Measurements from ENCODE around the gene PRSS1. TPM values are rescaled to one million over a fixed set of nuclear protein-coding genes. Genes with fewer than 3 reads are reported as not detected.
A peak's percentile ranks its signal among the peaks of the same experiment; 100 is the strongest.
"Not testable (repeated sequence)": the region's sequence is repeated elsewhere in the genome, so short reads cannot be mapped to it uniquely, and the experiment has no call there.

The PRSS1 gene
- total RNA-seq, 1 donor: not detected

DNA sequence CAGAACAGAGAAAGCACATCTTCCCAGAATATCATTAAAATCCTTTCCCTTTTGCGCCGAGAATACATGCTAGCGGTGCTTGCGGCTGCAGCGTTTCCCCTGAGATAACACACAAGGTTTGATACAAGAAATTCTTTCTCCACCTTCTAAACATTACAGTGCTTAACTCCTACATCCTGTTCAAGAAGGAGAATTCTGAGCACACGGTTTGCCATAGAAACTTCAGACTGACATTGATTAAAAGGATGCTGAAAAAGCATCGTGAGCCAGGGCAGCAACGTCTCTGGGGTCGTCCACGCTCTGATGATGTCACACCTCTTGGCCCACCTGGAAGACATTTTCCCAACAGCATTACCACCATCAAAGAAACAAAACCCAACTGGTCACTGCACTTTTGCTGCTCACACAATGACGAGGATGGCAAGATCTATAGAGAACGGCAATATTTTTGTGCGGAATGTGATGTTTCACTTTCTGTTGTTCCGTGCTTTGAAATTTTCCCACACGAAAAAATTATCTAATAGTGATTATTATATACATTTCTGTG is 27.0 kb upstream of the PRSS1 start:
- no peak overlapping the region for H3K4me3 ChIP-seq (ENCODE audit: low read depth, low read length)
- DNase-seq (ENCODE audit: low read depth): no peak
- TF ChIP-seq, protein P1, sequence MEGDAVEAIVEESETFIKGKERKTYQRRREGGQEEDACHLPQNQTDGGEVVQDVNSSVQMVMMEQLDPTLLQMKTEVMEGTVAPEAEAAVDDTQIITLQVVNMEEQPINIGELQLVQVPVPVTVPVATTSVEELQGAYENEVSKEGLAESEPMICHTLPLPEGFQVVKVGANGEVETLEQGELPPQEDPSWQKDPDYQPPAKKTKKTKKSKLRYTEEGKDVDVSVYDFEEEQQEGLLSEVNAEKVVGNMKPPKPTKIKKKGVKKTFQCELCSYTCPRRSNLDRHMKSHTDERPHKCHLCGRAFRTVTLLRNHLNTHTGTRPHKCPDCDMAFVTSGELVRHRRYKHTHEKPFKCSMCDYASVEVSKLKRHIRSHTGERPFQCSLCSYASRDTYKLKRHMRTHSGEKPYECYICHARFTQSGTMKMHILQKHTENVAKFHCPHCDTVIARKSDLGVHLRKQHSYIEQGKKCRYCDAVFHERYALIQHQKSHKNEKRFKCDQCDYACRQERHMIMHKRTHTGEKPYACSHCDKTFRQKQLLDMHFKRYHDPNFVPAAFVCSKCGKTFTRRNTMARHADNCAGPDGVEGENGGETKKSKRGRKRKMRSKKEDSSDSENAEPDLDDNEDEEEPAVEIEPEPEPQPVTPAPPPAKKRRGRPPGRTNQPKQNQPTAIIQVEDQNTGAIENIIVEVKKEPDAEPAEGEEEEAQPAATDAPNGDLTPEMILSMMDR (IDR thresholded peaks at IDR 0.05; ENCODE audit: insufficient read depth, low read depth, low read length): no peak

DNA sequence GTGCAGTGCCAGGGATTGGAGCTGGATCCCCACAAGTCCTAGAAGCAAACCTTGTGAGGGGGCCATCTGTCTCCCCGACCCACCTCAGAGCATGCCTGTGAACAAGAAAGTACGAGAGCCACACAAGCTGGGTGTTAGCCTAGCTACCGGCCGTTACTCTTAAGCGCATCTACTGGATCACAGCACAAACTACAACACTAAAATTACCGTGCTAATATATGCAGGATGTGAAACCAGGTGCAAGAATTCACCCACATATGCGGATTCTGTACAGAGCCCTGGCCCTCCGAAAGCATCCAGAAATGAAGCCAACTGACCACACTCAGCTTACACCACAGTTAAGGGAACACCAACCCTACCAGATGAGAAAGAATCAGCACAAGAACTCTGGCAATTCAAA is 16.0 kb upstream of the PRSS1 start:
- TF ChIP-seq, protein P1 (IDR thresholded peaks at IDR 0.05; ENCODE audit: insufficient read depth, low read depth, low read length): no peak
- DNase-seq (ENCODE audit: low read depth): no peak
- no peak overlapping the region for H3K4me3 ChIP-seq (ENCODE audit: low read depth, low read length)

DNA sequence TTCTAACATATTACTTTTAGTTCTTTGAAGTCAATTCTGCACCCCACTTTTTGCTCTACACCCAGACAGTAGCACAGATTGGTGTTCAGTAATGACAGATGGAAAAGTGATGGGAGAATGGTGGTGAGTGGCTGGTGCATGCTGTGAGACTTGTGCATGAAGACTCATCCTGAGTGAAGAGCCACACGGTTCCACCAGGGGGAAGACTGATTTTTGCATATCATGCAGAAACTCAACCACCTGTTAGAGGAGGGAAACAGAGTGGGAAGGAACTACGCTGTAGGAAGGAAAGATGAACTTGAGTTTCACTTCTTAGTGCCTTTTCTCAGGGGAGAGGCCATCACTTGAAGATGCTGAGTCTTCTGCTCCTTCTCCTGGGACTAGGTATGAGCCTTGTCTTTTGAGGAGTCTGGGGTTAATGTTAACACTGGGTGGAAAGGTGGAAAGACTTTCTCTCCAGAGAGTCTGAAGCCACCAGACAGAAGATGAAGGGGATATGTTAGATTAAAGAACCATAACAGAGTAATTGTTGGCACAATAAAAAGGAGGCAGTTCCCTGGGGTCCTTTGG is 9.3 kb upstream of the PRSS1 start:
- TF ChIP-seq, protein P1 (IDR thresholded peaks at IDR 0.05; ENCODE audit: insufficient read depth, low read depth, low read length): peak; percentile 25
- H3K4me3 ChIP-seq (ENCODE audit: low read depth, low read length): no peak overlapping the region
- no peak for DNase-seq (ENCODE audit: low read depth)

DNA sequence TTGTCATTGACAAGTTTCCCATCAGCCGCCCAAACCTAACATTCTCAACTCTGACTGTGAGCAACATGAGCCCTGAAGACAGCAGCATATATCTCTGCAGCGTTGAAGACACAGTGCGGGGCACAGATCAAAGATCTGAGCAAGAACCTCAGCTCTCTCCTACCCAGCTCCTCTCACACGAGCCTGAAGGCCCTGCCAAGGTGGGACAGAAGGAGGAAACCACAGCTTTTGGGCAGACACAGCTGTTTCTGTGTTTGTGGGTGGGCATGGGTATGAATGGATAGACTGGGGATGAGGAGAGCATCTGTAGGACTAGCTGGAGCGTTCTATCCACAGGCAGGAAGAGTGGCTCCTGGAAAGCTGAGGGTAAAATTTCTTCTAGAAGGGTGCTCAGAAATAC is 8.5 kb upstream of the PRSS1 start:
- no peak for DNase-seq (ENCODE audit: low read depth)
- H3K4me3 ChIP-seq (ENCODE audit: low read depth, low read length): no peak overlapping the region
- TF ChIP-seq, protein P1 (IDR thresholded peaks at IDR 0.05; ENCODE audit: insufficient read depth, low read depth, low read length): no peak

DNA sequence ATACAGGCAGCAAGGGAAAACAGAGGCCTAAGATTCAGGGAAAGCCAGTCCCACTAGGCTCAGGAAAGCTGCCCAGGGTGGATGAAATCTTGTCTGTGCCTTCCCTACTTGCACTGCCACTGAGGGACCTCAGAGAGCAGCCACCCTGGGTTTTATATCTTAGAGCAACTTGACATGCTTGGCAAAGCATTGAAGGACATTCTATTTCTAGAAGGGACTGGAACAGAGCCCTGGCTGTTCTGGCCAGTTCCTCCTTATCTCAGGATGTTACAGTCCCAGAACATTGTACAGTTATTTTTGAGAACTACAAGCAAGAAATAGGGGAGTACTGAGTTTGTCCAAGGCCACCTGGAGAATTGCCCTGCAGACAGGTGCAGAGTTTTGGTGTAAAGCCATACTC is 7.3 kb upstream of the PRSS1 start:
- H3K4me3 ChIP-seq (ENCODE audit: low read depth, low read length); DNase-seq (ENCODE audit: low read depth): not testable (repeated sequence)

DNA sequence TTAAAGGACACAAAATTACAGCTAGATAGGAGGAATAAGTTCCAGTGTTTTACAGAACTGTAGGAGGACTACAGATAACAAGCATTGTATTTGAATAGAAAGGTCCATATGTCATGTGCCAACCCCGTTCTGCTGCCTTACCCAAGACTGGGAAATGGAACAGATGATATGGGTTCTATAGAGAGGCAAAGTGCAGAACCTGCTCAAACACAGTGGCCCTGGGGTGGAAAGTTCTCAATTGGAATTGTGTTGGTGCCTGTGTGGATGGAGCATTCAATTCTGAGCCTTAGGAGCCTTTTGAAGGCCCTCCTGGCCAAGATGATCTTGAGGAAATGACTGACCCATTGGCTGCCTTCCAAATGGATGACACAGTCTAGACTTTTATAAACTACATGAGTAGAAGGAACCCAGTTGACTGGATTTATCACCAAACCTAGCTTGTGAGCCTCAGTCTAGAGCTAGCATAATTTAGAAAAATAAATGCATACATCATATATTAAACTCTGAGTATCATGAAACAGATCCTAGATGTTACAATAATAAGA is 4.1 kb upstream of the PRSS1 start:
- TF ChIP-seq, protein P1 (IDR thresholded peaks at IDR 0.05; ENCODE audit: insufficient read depth, low read depth, low read length): no peak
- DNase-seq (ENCODE audit: low read depth): no peak

DNA sequence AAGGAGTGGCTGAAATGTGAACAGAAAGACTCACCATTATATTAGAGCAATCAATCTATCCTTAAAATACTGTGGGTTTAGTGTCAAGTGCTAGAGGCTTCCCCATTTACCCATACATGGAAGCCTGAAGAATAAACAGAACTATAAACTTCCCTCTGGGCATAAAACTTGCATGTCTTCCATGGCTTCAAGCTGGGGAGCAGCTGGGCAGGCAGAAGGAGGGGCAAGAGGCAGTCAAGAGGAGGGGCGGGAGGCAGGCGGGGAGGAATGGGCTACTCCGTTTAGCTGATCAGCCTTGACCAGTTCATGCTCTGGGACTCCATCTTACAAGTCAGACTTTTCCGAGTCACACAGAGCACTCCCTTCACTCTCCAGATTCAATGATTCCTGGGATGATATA is 3.5 kb upstream of the PRSS1 start:
- TF ChIP-seq, protein P1 (IDR thresholded peaks at IDR 0.05; ENCODE audit: insufficient read depth, low read depth, low read length): no peak
- H3K4me3 ChIP-seq (ENCODE audit: low read depth, low read length): no peak overlapping the region
- no peak for DNase-seq (ENCODE audit: low read depth)

More for the DNA sequence above, 4.1 kb upstream of the PRSS1 start:
- no peak overlapping the region for H3K4me3 ChIP-seq (ENCODE audit: low read depth, low read length)
